Iris pigment epithelial cell (primary cell): ENCODE results near the gene GNG7.
A peak's percentile ranks its signal among the peaks of the same experiment; 100 is the strongest.
"Not testable (repeated sequence)": the region's sequence is repeated elsewhere in the genome, so short reads cannot be mapped to it uniquely, and the experiment has no call there.

Experiments
- DNase-seq: peaks from one replicate; pipeline ENCODE4 v3.0.0-alpha.2; 2011; ENCODE audit warnings: low read depth

Gene GNG7

DNA sequence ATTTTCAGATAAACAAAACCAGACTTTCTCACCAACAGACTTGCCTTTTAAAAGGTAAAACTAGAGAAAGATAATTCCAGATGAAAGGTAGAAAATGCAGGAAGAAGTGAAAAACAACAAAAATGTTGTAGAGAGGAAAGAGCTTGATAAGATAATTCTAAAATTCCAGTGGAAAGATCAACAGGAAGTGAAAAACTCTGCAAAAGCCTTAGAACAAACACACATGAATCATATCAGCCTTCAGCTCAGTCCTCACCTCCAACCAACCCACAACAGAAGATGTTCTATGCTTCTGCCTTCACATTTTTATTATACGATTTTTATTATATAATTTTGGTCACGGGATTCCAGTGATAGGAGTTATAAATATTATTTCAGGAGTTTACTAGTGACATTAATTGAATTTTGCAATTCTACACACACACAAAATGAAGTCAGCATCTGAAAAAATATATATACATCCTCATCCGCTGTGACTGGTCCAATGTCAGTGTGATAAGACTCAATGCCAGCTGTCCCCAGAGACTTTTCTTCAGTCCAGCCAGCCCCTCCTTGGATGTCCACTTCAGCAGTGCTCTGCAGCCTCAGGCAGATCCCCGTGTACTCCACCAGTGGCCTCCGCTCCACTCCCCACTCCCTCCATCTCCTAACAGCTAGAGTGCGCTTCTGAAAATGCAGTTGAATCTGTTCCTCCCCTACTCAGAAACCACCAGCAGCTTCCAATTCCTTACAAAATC lies 168.6 kb downstream of the GNG7 start:
- peak; percentile 74 for DNase-seq

DNA sequence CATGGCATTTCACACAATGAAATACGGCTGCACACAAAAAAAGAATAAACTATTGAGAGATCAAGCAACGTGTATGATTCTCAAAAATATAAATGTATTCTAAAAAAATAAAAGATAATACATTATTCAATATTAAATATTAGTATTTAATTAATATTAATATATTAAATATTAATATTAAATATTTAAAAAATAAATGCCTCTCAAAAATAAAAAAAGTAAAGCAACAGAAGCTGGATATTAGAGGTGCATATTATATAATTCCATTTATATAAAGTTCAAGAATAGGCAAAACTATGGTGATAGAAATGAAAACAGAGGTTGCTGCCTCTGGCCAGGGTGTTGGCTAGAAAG lies 169.4 kb downstream of the GNG7 start:
- DNase-seq: no peak

DNA sequence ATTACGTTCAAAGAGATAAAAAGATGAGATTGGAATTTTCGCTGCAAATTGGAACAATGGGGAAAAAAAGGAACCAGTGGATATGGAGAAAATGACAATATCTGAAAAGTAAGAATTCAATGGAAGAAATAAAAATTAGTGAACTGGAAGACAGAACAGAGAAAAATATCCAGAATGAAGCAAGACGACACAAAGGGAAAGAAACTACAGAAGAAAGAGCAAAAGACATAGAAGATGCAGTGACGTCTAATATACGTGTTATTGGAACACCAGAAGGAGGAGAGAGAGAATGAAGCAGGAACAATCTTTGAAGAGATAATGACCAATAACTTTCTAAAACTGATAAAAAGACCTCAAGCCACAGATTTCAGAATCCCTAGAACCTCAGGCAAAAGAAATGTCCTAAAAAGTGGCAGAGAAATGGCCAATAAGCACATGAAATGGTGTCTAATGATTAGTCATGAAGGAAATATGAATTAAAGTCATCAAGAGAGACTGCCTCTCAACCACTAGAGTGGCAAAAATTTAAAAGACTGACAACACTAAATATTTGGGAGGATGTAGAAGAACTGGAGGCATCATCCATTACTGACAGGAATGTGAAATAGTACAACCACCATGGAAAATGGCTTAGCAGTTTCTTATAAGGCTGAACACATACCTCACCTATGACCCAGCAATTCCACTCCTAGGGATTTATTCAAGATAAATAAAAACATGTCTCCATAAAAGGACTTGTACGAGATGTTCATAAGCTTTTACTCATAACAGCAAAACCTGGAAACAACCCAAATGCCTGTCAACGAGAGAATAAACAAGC lies 170.0 kb downstream of the GNG7 start:
- peak; percentile 99 for DNase-seq

DNA sequence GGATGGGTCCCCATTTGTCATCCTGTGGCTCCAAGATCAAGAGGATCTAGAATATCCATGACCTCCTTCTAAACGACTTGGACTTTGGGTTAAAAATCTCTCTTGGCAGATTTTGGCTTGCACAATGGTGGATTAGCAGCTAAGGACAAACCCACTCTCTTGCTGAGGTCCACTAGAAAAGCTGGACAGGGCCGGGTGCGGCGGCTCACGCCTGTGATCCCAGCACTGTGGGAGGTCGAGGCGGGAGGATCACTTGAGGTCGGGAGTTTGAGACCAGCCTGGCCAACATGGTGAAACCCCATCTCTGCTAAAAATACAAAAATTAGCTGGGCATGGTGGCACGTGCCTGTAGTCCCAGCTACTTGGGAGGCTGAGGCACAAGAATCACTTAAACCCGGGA lies 172.6 kb downstream of the GNG7 start:
- DNase-seq: not testable (repeated sequence)

DNA sequence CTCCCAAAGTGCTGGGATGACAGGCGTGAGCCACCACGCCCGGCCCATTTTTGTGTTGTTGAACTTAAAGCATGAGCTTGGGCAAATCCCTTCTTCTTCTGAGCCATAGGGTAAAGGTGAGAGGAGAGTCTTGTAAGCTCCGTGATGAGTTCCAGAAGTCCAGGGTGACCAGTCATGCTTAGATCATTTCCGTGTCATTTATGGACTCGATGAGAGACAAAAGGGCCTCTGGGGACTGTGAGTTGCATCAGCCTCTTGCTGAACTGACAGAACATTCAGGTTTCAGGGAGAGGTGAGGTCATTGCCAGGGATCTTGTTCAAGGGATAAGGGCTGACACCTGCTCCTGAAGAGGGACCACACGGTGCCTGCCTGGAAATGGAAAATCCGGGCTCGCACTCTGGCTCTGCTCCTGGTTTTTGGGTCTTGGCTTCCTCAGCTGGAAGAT lies 173.0 kb downstream of the GNG7 start:
- peak; percentile 81 for DNase-seq

DNA sequence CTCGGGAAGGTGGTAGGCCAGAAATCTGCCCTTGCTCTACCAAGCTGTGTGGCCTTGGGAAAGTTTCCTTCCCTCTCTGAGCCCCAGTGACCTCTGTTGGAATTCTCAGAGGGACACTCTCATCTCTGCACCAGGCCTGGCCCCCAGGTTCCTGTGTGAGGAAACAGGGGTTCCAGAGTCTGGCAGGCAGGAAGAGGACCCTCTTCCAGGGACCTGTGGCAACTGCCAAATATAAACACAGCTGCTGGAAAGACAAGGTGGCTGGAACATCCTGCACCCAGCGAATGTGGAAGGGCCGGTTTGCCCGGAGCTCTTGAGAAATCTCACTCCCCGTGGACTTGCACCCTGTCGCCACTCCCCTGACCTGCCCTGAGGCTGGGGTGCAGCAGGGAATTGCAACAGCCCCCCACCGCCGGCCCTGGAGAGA lies 173.8 kb downstream of the GNG7 start:
- peak; percentile 17 for DNase-seq

DNA sequence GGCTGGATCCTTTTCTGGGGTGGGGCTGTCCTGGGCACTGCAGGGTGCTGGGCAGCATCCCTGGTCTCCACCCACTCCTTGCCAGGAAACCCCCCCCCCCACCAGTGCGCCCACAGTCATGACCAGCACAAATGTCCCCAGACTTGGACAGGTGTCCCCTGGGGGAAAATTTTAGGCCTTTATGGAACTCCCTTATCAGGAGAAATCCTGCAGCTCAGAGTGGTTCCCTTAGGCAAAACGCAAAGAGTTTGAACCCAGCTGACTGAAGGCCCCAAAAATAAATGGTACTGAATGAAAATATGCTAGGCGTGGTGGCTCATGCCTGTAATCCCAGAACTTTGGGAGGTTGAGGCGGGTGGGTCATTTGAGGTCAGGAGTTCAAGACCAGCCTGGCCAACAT lies 174.8 kb downstream of the GNG7 start:
- no peak for DNase-seq

DNA sequence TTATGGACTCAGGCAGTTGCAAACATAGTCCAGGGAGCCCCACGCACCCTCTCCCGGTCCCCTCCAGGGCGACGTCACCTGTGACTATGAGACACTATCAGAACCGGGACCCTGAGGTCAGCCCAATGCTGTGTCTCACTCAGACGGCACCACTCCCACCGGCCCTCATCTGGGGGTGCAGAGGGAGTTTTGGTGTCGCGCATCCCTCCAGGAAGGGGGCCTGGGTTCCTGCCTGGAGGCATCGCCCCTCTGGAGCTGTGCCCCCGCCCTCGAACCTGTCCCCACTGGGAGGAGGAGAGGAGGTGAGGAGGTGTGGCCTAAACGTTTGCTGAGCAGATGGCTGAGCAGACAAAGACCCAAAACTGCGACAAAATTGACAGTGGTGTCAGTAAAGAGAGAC lies 175.3 kb downstream of the GNG7 start:
- no peak for DNase-seq

DNA sequence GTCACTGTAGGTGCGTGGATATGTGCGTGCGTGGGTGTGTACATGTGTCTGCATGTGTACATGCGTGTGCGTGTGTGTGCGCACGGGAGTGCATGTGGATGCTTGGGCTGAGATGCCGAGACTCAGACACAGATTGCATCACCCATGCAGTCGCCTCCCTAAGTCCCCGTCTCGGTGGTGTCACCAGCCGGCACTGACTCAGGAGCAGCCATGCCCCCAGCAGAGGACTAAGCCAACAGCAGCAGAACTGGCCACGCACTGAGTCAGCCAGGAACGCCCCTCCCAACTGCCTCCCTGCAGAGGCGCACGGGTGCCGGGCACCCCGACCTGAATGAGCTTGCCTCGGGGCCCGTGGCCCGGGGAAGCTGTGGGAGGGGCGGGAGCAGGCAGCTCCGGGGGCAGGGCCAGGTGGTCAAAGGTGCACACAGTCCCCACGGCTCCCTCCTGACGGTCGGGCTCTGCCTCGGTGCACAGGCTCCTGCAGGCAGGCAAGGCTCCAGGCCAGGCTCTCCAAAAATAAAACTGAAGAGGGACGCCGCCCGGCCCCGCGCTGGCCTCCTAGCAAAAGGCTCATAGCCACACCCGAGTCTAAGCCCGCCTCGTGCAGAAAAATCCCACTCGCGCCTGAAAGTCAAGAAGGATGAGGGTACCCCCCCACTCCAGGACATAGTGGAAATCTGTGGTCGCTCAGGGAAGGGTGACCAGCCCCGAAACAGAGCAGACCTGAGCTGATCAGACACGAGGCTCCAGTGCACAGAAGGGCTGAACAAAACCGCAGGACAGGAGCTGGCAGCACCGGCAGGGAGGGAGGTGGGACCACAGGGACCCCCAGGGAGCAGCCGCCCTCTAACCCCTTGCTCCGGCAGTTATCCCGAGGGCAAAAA lies 177.4 kb downstream of the GNG7 start:
- peak; percentile 77 for DNase-seq

DNA sequence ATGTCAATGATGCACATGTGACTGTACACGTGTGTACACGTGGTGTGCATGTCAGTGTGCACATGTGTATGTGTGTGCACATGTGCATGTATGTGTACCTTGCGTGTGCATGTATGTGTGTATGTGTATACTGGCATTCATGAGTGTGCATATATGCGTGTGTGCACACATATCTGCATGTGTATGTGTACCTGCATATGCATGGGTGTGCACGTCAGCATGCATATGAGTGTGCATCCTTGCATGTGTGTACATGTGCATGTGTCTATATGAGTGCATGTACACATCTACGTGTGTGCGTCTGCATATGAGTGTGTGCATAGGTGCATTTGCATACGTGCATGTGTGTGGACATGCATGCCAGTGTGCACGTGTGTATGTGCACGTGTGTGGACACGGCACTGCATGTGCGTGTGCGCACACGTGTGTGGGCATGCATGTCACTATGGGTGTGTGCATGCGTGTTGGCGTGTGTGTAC lies 178.1 kb downstream of the GNG7 start:
- no peak for DNase-seq

DNA sequence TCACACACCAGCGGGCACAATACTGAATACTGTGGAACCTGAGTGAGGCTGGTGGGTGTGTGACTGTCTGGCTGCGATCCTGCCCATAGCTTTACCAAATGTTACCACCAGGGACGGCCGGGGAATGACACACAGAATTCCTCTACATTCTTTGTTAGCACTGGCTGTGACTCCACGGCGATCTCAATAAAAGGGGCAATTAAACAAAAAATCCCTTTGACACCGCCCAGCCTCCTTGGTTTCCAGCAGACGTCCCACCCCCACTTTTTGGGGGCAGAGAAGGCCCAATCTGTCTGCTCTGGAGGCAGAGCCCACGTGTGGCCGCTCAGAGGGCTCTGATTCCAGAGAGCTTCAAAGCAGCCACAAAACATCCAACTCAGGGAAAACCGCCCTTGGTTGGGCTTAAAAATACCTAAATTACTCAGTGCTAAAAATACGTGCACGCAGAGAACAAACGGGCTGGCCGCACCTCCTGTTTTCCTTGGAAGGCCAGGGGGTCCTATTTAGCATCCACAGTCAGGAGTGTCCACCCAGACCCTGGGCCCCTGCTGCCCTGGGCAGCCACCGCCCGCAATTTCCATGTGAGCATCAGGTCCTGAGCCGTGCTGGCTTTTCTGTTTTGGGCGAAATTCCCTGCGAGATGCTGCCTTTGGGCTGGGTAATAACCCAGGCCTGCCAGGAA lies 178.7 kb downstream of the GNG7 start:
- DNase-seq: peak; percentile 64

DNA sequence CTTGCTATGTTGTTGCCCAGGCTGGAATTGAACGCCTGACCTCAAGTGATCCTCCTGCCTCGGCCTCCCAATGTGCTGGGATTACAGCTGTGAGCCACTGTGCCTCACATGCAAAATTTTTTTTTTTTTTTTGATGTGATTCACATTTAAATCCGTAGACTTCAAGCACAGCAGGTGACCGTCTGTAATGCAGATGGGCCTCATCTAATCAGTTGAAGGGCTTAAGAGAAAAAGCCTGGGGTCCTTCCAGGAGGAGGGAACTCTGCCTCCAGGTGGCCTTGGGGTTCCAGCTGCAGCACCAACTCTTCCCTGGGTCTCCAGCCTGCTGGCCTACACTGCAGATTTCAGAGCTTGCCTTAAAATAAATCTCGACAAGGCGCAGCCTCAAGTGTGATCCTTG lies 183.0 kb downstream of the GNG7 start:
- DNase-seq: no peak

DNA sequence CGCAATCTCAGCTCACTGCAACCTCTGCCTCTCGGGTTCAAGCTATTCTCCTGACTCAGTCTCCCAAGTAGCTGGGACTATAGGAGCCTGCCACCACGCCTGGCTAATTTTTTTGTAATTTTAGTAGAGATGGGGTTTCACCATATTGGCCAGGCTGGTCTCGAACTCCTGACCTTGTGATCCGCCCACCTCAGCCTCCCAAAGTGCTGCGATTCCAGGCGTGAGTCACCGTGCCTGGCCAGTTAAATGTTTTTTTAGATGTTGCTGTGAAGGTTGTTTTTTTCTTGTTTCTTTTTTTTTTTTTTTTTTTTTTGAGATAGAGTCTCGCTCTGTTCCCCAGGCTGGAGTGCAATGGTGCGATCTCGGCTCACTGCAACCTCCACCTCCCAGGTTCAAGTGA lies 183.6 kb downstream of the GNG7 start:
- peak; percentile 52 for DNase-seq

DNA sequence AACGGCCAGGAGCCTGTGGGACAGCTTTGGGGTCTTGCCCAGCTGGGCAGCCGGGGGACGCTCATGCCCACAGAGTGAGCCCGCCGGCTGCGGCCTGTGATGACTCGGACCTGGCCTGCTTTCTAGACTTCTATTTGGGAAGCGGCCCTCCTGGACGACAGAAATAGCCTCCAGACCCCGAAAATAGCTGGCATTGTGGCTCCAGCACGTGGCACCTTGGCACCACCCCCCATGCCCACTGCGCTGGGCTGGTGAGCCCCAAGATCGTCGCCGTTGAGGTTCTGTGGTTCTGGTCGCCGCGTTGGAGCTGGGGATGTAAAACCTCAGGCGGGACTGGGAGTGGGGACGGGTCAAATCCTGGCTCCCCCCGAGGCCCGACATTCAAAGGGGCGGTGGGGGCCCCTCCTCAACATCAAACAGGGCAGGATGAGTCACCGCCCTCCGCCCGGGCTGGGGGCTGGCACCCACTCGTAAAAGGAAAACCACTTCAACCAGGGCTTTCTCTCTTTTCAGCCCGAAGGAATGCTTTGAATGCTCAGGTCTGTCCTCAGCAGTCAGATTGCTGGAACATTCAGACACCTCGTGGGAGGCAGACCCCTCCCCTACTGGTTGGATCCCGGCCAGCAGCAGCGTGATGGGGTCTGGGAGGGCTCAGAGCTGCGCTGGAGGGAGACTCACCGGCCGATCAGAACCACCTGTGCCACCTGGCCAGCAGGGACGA lies 184.5 kb downstream of the GNG7 start:
- peak; percentile 36 for DNase-seq

DNA sequence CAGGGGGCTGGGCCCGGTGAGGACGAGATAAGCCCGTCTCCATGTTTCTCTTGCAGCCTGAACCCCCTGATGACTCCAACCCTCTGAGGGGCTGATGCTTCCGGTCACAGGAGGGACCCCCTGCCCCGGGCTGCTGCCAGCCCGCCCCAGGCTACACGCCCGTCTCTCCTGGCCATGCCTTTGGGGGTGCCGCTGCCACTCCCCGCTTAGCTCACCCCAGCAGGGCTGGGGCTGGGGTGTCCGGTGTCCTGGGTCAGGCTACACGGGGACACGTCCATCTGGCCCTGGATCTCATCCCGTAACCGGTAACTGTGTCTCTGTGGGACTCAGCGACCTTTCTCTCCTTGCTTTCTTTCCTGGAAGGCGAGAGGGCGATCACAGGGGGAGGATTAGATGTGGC lies 185.8 kb downstream of the GNG7 start:
- DNase-seq: no peak

DNA sequence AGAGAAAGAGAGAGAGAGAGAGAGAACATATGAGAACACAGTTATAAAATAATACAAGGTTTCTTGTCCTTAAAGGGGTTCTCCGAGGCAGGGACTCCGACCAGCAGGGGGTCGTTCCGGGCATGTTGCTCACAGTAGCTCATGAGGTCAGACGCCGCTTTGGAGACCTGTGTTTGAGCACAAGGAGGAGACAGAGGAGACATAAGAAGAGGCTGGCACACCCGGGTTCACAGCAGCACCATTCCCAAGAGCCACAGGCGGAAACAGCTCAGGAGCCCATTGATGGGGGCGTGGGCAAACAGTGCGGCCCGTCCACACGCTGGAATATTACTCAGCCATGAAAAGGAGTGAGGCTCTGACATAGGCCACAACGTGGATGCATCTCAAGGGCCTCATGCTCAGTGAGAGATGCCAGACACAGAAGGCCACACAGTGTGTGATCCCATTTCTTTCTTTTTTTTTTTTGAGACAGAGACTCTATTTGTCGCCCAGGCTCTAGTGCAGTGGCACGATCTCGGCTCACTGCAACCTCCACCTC lies 187.4 kb downstream of the GNG7 start:
- no peak for DNase-seq

DNA sequence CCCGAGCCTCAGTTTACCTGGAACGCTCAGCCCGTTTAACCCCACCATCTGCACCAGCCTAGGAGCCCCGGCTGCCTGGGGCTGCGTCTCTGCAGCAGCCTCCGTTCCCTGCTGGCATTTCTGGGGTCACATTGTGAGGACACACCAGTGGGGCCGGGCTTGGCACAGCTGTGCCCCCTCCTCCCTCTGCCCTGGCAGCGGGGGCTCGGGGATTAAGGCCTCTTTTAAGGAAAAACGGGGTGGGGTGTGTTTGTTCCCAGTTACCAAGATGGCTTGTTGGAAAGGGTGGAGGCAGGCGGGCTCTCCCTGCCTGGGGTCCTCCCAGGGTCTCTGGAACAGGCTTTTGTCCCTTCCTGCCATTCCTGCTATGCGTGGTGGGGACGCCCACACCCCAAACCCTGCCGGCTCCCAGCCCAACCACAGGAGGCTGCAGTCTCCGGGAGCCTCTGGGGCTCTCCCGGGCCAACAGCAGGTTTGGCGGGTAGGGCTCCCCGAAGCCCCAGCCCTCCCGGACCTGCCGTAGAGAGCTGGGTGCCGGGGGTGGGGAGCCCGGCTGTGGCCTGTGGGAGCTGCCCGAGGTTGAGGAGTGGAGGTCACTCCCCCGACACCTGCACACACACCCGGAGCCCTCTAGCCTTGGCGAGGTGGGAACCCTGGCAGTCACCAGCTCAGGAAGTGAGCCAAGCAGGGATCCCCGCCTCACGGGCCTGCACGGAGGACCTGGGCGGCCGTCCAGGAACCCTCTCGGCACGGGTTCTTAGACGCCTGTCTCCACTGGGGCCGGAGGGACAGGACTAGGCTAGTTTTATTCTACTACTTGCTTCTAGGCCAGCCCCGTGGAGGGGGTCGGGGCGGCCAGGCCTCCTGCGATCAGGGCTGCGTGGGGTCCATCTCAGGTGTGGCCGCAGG lies 189.7 kb downstream of the GNG7 start:
- DNase-seq: no peak

DNA sequence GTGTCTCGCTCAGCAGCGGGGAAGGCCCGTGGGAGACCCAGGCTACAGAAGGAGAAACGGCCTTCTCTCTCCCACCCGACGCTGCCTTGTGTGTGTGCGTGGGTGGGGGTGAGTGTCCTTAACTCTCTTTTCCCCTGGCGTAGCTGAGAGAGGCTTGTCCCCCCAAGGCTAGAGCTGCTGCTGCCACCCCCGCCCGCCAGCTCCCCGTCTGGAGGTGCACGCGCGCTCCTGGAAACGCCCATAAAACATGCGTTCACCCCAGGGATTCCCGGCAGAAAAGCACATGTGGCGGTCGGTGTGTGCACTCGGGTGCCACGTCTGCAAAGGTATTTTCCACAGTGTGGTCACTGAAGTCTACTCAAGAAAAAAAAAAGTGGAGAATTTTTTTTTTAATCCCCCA lies 190.5 kb downstream of the GNG7 start:
- no peak for DNase-seq

DNA sequence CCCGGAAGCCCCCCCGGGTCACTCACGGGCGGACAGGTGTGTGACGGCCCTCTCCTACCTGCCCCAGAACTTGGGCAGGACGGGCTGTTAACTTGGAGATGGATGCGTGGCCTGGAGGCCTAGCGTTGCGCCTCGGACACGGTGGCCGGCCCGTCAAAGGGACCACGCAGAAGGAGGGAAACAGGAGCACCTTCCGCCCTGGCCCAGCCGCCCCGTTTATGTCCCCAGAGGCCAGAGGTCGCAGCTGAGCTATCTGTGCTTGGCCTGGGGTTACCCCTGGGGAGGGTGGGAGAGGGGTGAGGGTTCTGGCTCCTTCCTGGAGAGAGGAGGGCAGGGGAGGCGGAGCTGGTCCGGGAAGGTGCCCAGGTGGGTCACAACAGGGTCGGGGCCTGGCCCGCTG lies 190.9 kb downstream of the GNG7 start:
- DNase-seq: no peak

DNA sequence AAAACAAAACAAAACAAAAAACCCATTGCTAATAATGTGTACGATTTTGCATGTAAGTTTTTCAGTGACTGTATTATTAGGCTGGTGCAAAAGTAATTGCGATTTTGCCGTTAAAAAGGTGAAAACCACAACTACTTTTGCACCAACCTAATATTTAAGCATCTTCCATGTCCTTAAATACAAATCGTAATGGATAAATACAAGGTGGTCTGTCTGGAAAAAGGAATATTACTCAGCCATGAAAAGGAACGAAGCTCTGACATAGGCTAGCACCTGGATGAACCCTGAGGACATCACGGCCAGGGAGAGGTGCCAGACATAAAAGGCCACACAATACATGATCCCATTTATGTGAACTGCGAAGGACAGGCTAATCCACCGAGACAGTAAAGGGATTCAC lies 193.4 kb downstream of the GNG7 start:
- DNase-seq: no peak
